Esophagus muscularis mucosa (tissue), 4 donors: ENCODE results near the gene TNRC18.
"Not testable (repeated sequence)": the region's sequence is repeated elsewhere in the genome, so short reads cannot be mapped to it uniquely, and the experiment has no call there.

ENCODE experiments used
- EP300 ChIP-seq: sonication (generic); formaldehyde crosslinking; IDR thresholded peaks from one replicate; pipeline ENCODE4 v1.6.1; 2017; ENCODE audit warnings: antibody characterized with exemption
- POLR2A ChIP-seq: fragments of 450-650 bp; IDR thresholded peaks from one replicate; pipeline ENCODE4 v1.6.1; 2017; ENCODE audit warnings: antibody characterized with exemption, moderate library complexity, mild to moderate bottlenecking, low read depth
- TF ChIP-seq, protein P1 (sequence below), 3 experiments: fragments of 200-600 bp in 2 of 3; fragments of 450-650 bp in 1 of 3; sonication (generic) in 2 of 3; IDR thresholded peaks; one replicate each; pipeline ENCODE4 v1.5.1; 2017 to 2019; ENCODE audit warnings: antibody characterized with exemption in 3 of 3, mild to moderate bottlenecking in 2 of 3, moderate library complexity in 1 of 3

DNA sequence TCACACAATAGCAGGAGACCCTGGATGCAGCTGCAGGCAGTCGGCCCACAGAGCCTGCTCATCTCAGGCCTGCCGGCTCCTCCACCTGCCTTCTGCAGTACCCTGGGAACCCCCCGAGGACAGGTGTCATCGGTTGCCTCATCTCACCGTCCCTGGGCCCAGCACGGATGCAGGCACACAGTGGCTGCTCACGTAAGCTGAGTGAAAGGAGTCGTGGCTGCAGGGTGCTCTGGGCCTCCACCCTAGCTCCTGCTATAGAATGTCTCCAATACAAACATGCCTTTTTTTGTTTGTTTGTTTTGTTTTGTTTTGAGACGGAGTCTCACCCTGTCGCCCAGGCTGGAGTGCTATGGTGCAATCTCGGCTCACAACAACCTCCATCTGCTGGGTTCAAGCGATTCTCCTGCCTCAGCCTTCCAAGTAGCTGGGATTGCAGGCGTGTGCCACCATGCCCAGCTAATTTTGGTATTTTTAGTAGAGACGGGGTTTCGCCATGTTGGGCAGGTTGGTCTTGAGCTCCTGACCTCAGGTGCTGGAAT lies 163.0 kb downstream of the TNRC18 start:
- TF ChIP-seq, protein P1, sequence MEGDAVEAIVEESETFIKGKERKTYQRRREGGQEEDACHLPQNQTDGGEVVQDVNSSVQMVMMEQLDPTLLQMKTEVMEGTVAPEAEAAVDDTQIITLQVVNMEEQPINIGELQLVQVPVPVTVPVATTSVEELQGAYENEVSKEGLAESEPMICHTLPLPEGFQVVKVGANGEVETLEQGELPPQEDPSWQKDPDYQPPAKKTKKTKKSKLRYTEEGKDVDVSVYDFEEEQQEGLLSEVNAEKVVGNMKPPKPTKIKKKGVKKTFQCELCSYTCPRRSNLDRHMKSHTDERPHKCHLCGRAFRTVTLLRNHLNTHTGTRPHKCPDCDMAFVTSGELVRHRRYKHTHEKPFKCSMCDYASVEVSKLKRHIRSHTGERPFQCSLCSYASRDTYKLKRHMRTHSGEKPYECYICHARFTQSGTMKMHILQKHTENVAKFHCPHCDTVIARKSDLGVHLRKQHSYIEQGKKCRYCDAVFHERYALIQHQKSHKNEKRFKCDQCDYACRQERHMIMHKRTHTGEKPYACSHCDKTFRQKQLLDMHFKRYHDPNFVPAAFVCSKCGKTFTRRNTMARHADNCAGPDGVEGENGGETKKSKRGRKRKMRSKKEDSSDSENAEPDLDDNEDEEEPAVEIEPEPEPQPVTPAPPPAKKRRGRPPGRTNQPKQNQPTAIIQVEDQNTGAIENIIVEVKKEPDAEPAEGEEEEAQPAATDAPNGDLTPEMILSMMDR (IDR thresholded peaks at IDR 0.05), result not testable (repeated sequence)
- not testable (repeated sequence) for TF ChIP-seq EP300, POLR2A
